Mesenchymal stem cell (in vitro differentiated cells and primary cell): ENCODE data around the gene P2RX2.

Experiments used
- DNase-seq: peaks from one replicate; pipeline ENCODE4 v3.0.0-alpha.2; 2013
- H2AFZ ChIP-seq: one replicate; pipeline ENCODE4 v1.6.1; 2013; ENCODE audit warnings: low read depth, mild to moderate bottlenecking, control low read depth, inconsistent platforms, low read length, moderate library complexity
- H2AK5ac ChIP-seq: 2 replicates; pipeline ENCODE4 v1.6.1; 2013; ENCODE audit warnings: low read length, moderate library complexity, mild to moderate bottlenecking, inconsistent platforms; ENCODE audit not compliant: severe bottlenecking
- H2BK120ac ChIP-seq: one replicate; pipeline ENCODE4 v1.6.1; 2013; ENCODE audit warnings: low read depth, mild to moderate bottlenecking, inconsistent platforms, low read length, moderate library complexity
- H2BK12ac ChIP-seq, 2 experiments: one replicate each; pipeline ENCODE4 v1.6.1; 2013; ENCODE audit warnings: inconsistent platforms in 2 of 2, low read length in 2 of 2, mild to moderate bottlenecking in 2 of 2, moderate library complexity in 2 of 2, control low read depth in 1 of 2
- H2BK15ac ChIP-seq: one replicate; pipeline ENCODE4 v1.6.1; 2013; ENCODE audit warnings: mild to moderate bottlenecking, low read depth, inconsistent platforms; ENCODE audit not compliant: poor library complexity, severe bottlenecking
- H2BK5ac ChIP-seq: 2 replicates; pipeline ENCODE4 v1.6.1; 2013; ENCODE audit warnings: low read depth, mild to moderate bottlenecking, low read length, control low read depth, inconsistent platforms; ENCODE audit not compliant: poor library complexity, severe bottlenecking
- H3K14ac ChIP-seq, 2 experiments: one replicate each; pipeline ENCODE4 v1.6.1; 2013; ENCODE audit warnings: inconsistent platforms in 2 of 2, low read length in 2 of 2, control low read depth in 1 of 2, mild to moderate bottlenecking in 1 of 2, moderate library complexity in 1 of 2
- H3K18ac ChIP-seq, 2 experiments: one replicate each; pipeline ENCODE4 v1.6.1; 2013; ENCODE audit warnings: inconsistent platforms in 2 of 2, low read length in 2 of 2, control low read depth in 1 of 2, low read depth in 1 of 2, mild to moderate bottlenecking in 1 of 2
- H3K23ac ChIP-seq, 2 experiments: one replicate each; pipeline ENCODE4 v1.6.1; 2013; ENCODE audit warnings: inconsistent platforms in 2 of 2, low read length in 2 of 2, mild to moderate bottlenecking in 2 of 2, moderate library complexity in 2 of 2, control low read depth in 1 of 2
- H3K27ac ChIP-seq: 2 replicates; pipeline ENCODE4 v1.5.1; 2013; ENCODE audit warnings: mild to moderate bottlenecking, moderate library complexity, low read length, control low read depth, inconsistent platforms; ENCODE audit not compliant: poor library complexity, severe bottlenecking
- H3K27me3 ChIP-seq, 2 experiments: 2 replicates each; pipeline versions ENCODE4 v1.6.1 to v1.7.0; 2013; ENCODE audit warnings: low read length in 2 of 2, mild to moderate bottlenecking in 2 of 2, moderate library complexity in 2 of 2, control low read depth in 1 of 2, inconsistent platforms in 1 of 2; ENCODE audit not compliant: control insufficient read depth in 1 of 2, insufficient read depth in 1 of 2
- H3K36me3 ChIP-seq, 2 experiments: 2 replicates each; pipeline versions ENCODE4 v1.6.1 to v1.7.0; 2013; ENCODE audit warnings: low read length in 2 of 2, control low read depth in 1 of 2, inconsistent platforms in 1 of 2, low read depth in 1 of 2, mild to moderate bottlenecking in 1 of 2; ENCODE audit not compliant: insufficient read depth in 2 of 2, control insufficient read depth in 1 of 2
- H3K4ac ChIP-seq, 2 experiments: one replicate each; pipeline ENCODE4 v1.6.1; 2013; ENCODE audit warnings: inconsistent platforms in 2 of 2, low read length in 2 of 2, mild to moderate bottlenecking in 2 of 2, moderate library complexity in 2 of 2, control low read depth in 1 of 2, low read depth in 1 of 2
- H3K4me1 ChIP-seq: 2 replicates; pipeline ENCODE4 v1.6.1; 2013; ENCODE audit warnings: low read depth, low read length, control low read depth; ENCODE audit not compliant: control insufficient read depth, insufficient read depth
- H3K4me2 ChIP-seq: 2 replicates; pipeline ENCODE4 v1.6.1; 2013; ENCODE audit warnings: low read length, mild to moderate bottlenecking, inconsistent platforms; ENCODE audit not compliant: poor library complexity, severe bottlenecking
- H3K4me3 ChIP-seq, 2 experiments: 2 replicates each; pipeline versions ENCODE4 v1.5.1 to v1.7.0; 2013; ENCODE audit warnings: low read length in 2 of 2, mild to moderate bottlenecking in 2 of 2, control low read depth in 1 of 2, low read depth in 1 of 2; ENCODE audit not compliant: insufficient read depth in 1 of 2
- H3K79me1 ChIP-seq: replicated peaks from 2 replicates; pipeline ENCODE4 v1.6.1; 2013; ENCODE audit warnings: mild to moderate bottlenecking, control low read depth, low read length, inconsistent platforms; ENCODE audit not compliant: poor library complexity, severe bottlenecking
- H3K9ac ChIP-seq: 2 replicates; pipeline ENCODE4 v1.7.0; 2013; ENCODE audit warnings: mild to moderate bottlenecking, low read length, moderate library complexity
- H3K9me3 ChIP-seq: 2 replicates; pipeline ENCODE4 v1.7.0; 2013; ENCODE audit warnings: mild to moderate bottlenecking, low read length; ENCODE audit not compliant: control insufficient read depth
- H4K8ac ChIP-seq: one replicate; pipeline ENCODE4 v1.6.1; 2013; ENCODE audit warnings: inconsistent platforms, mild to moderate bottlenecking, low read length, moderate library complexity
- H4K91ac ChIP-seq: one replicate; pipeline ENCODE4 v1.6.1; 2013; ENCODE audit warnings: mild to moderate bottlenecking, low read length, inconsistent platforms
- WGBS: methylation state at CpG from one replicate; pipeline ENCODE4 v1.1.7; 2013; ENCODE audit warnings: mixed read lengths; 5-methylcytosine and 5-hydroxymethylcytosine counted together

The P2RX2 gene

DNA sequence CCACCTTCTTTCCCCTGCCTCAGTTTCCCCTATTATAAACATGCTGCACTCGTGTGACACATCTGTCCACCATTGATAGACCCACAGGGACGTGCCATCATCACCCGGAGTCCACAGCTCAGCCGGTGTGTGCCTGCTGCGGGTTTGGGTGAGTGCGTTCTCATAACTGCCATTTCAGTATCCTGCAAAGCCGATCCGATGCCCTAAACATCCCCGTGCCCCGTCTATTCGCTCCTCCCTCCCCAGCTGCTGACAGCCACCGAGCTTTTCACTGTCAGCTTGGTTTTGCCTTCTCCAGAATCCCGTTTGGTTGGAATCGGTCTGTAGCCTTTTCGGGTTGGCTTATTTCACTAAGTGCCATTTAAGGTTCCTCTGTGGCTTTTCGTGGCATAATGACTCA is 12.1 kb upstream of the P2RX2 start:
- Histone ChIP-seq H3K27ac (no peak overlapping the region), H2BK5ac (no peak overlapping the region), H3K4me1 (peaks cover 21% of the 10 kb centered on the region), H3K4me2 (no peak overlapping the region), H3K23ac (no peak overlapping the region), H2BK120ac (no peak overlapping the region), H2AK5ac (no peak overlapping the region), H3K79me1 (no peaks in the 10 kb centered on the region), H3K18ac (no peak overlapping the region), H3K4ac (no peak overlapping the region), H2AFZ (no peak overlapping the region), H3K27me3 (peaks cover 45 to 100% of the 10 kb centered on the region in 2 experiments), H2BK15ac (no peak overlapping the region), H3K14ac (no peak overlapping the region), H3K36me3 (no peaks in the 10 kb centered on the region), H3K9me3 (no peaks in the 10 kb centered on the region), H4K8ac (no peak overlapping the region), H4K91ac (no peak overlapping the region), H3K9ac (no peak overlapping the region), H3K4me3 (no peak overlapping the region), H2BK12ac (no peak overlapping the region)
- DNase-seq, result no peak
- whole genome bisulfite sequencing, result 75% methylated on average over 16 of the region's 16 CpGs

DNA sequence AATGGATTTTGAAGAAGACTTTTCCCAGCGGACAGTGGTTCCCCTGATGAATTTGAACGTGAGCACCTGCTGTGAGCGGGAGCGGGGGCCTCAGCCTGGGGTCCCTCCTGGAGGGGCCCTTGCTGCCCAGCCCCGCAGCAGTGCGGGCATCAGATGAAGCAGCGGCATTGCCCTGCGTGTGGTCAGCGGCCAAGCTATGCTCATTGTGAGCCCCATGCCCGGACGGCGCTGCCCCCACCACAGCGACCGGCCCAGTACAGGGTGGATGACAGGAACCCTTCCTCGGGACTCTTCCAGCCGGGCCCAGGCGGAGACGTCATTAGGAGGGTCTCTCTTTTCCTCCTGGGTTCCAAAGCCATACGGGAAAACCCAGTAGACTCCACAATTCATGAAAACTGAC is 11.6 kb upstream of the P2RX2 start:
- Histone ChIP-seq H2BK5ac (no peak overlapping the region), H3K36me3 (no peaks in the 10 kb centered on the region), H2BK120ac (no peak overlapping the region), H3K9ac (no peak overlapping the region), H3K4me1 (peaks cover 21% of the 10 kb centered on the region), H2BK15ac (no peak overlapping the region), H4K8ac (no peak overlapping the region), H3K9me3 (peaks cover 3% of the 10 kb centered on the region), H3K4me2 (no peak overlapping the region), H4K91ac (no peak overlapping the region), H2BK12ac (no peak overlapping the region), H3K27me3 (peaks cover 47 to 100% of the 10 kb centered on the region in 2 experiments), H2AK5ac (no peak overlapping the region), H3K79me1 (no peaks in the 10 kb centered on the region), H3K4me3 (no peak overlapping the region), H3K18ac (no peak overlapping the region), H3K23ac (no peak overlapping the region), H2AFZ (no peak overlapping the region), H3K27ac (no peak overlapping the region), H3K4ac (no peak overlapping the region), H3K14ac (no peak overlapping the region)
- WGBS, result 89% methylated on average over 19 of the region's 19 CpGs
- DNase-seq, result no peak

DNA sequence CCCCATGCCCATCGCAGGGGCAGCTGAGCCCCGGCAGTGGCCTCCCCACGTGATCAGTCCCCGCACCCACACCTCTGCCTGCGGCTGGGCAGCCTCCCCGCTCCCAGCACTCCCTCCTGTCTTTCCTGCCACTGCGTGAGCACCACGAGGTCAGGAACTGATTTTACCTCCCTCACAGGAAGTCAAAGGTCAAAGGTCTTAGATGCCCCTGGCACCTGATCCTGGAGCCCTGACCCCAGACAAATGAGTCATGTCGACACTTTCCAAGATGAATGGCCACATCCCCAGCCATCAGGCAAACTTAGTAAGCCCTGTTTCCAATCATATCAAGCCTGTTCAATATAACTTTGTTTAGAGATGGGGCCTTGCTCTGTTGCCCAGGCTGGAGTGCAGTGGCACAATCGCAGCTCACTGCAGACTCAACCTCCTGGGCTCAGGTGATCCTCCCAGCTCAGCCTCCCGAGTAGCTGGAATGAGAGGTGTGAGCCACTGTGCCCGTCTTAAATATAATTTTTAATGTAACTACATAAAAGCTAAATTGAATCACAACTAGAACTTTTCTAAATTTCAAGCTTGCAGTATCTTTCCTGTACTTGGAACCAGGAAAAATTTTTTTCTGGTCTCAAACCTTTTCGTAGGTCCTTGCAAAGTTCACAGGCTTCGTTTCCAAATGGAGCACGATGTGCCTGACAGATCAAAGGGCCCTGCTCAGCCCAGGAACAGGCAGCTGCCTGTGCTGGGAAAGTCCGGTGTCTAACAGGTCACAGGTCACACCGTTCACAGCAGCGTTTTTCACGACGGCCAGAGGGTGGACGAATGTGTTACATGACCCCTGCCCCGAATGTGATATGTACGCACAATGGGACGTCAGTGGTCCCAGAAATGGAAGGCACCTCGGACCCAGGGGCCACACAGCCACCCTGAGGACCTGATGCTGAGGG is 10.1 kb upstream of the P2RX2 start:
- Histone ChIP-seq H3K4me1 (peaks cover 14% of the 10 kb centered on the region), H3K4me2 (no peak overlapping the region), H3K4me3 (no peak overlapping the region), H2AFZ (no peak overlapping the region), H2BK120ac (no peak overlapping the region), H3K9ac (no peak overlapping the region), H4K8ac (no peak overlapping the region), H3K27ac (no peak overlapping the region), H2BK5ac (no peak overlapping the region), H3K79me1 (no peaks in the 10 kb centered on the region), H2AK5ac (no peak overlapping the region), H2BK15ac (no peak overlapping the region), H3K4ac (no peak overlapping the region), H3K18ac (no peak overlapping the region), H3K23ac (no peak overlapping the region), H3K27me3 (peaks cover 42 to 100% of the 10 kb centered on the region in 2 experiments), H2BK12ac (no peak overlapping the region), H4K91ac (no peak overlapping the region), H3K14ac (no peak overlapping the region), H3K9me3 (peaks cover 4% of the 10 kb centered on the region), H3K36me3 (no peaks in the 10 kb centered on the region)
- DNase-seq, result peak; percentile 41
- 43% methylated on average over 23 of the region's 25 CpGs for WGBS

DNA sequence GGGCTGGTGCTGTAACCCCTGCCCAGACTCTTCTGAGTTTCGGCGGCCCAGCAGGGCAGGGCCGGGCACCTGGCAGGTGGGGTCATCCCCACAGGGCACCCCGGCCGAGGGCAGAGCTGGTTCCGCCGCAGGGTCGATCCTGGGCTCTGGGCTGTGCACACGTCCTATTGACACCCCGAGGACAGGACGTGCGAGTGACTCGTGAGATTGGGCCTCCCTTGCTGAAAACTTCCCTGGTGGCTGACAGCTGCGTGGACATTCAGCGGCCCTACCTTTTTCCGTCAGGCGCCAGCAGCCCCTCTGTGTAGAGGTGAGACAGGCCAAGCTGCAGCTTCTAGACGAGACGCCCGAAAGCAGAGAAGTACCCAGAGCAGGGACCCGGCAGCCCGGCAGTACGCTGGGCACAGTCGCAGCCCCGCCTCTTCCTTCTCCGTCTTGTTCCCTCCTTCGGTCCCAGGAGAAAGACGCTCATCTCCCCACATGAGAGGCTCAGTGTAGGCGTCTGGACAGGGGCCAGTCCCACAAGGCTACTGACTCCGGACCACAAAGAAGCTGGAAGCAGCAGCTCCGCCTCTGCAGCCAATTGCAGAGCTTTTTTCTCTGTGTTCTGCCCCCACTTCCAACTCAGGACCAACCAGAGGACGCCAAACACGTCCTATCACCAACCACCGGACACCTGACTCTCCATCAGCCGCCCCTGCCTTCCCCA is 8.4 kb upstream of the P2RX2 start, which contains the start of gene LRCOL1:
Gene LRCOL1 (minus strand): TSS at position 532 of the 709 bp plus-strand sequence. CDS start 4,331 bp downstream, outside the sequence.
- H3K23ac ChIP-seq, result no peak within 1 kb of the TSS
- H2AFZ ChIP-seq, result no peak within 1 kb of the TSS
- H2AK5ac ChIP-seq, result no peak within 1 kb of the TSS
- no peak within 1 kb of the TSS for H4K91ac ChIP-seq
- no peak within 1 kb of the TSS for H2BK15ac ChIP-seq
- H3K4me3 ChIP-seq, result peak within 1 kb of the TSS in 1 of 2 experiments; percentile 51
- H3K18ac ChIP-seq, result no peak within 1 kb of the TSS
- H3K4ac ChIP-seq, result no peak within 1 kb of the TSS
- peaks cover 4% of the 10 kb centered on the region for H3K9me3 ChIP-seq
- H2BK12ac ChIP-seq, result no peak within 1 kb of the TSS
- H2BK120ac ChIP-seq, result no peak within 1 kb of the TSS
- H3K36me3 ChIP-seq, result no peaks in the 10 kb centered on the region
- H4K8ac ChIP-seq, result no peak within 1 kb of the TSS
- DNase-seq, result peak; percentile 29
- no peak within 1 kb of the TSS for H3K4me2 ChIP-seq
- H3K79me1 ChIP-seq, result no peaks in the 10 kb centered on the region
- H3K27ac ChIP-seq, result no peak within 1 kb of the TSS
- 62% methylated on average over 35 of the region's 35 CpGs for WGBS
- no peak within 1 kb of the TSS for H3K9ac ChIP-seq
- peaks cover 14% of the 10 kb centered on the region for H3K4me1 ChIP-seq
- no peak within 1 kb of the TSS for H2BK5ac ChIP-seq
- H3K27me3 ChIP-seq, result peaks cover 36 to 99% of the 10 kb centered on the region in 2 experiments
- no peak within 1 kb of the TSS for H3K14ac ChIP-seq
